B cell (primary cell): ENCODE results near the gene STX11. TPM values are rescaled to one million over a fixed set of nuclear protein-coding genes. Genes with fewer than 3 reads are reported as not detected.

Source experiments
- ATAC-seq: fragments of 200-7000 bp; cut with Tn5 transposase; one replicate; pipeline ENCODE4 v1.10.0; 2021; ENCODE audit warnings: low read depth, mild to moderate bottlenecking, moderate number of reproducible peaks, moderate library complexity
- CTCF ChIA-PET: fragments of 350-600 bp; sonication (Branson Sonifier 250); formaldehyde crosslinking; loops from one replicate; lab custom pipeline; 2021; ENCODE audit warnings: antibody characterized with exemption, inconsistent platforms; lab: Charles Lee
- POLR2A ChIA-PET: fragments of 350-600 bp; sonication (Branson Sonifier 250); formaldehyde crosslinking; loops from one replicate; lab custom pipeline; 2021; ENCODE audit warnings: antibody characterized with exemption; lab: Charles Lee
- DNase-seq: peaks from one replicate; pipeline ENCODE4 v3.0.0; 2013
- H2AFZ ChIP-seq: 2 replicates; pipeline ENCODE4 v1.6.1; 2012; ENCODE audit warnings: mild to moderate bottlenecking, low read depth, low read length; ENCODE audit not compliant: insufficient read depth, poor library complexity, severe bottlenecking
- H3K27ac ChIP-seq, 2 donors: 1 replicate in 1 of 2; 2 replicates in 1 of 2; pipeline ENCODE4 v1.5.1; 2012 to 2013; ENCODE audit warnings: low read length in 2 of 2, mild to moderate bottlenecking in 2 of 2, moderate library complexity in 1 of 2
- H3K27me3 ChIP-seq, 4 experiments: fragments of 200-600 bp in 1 of 4; sonication (generic) in 1 of 4; replicated peaks in 1 of 4; 1 replicate in 2 of 4; 2 replicates in 2 of 4; pipeline versions ENCODE4 v1.6.1 to v1.7.0; 2013 to 2016; ENCODE audit warnings: low read length in 3 of 4, mild to moderate bottlenecking in 2 of 4, mixed read lengths in 1 of 4, moderate library complexity in 1 of 4; ENCODE audit not compliant: insufficient read depth in 4 of 4, control insufficient read depth in 3 of 4; ENCODE audit errors: control extremely low read depth in 1 of 4
- H3K36me3 ChIP-seq, 2 experiments: replicated peaks in 1 of 2; 1 replicate in 1 of 2; 2 replicates in 1 of 2; pipeline versions ENCODE4 v1.6.1 to v1.7.1; 2013; ENCODE audit warnings: low read length in 1 of 2; ENCODE audit not compliant: insufficient read depth in 2 of 2, control insufficient read depth in 1 of 2; ENCODE audit errors: control extremely low read depth in 1 of 2, extremely low read depth in 1 of 2
- H3K4me1 ChIP-seq, 2 donors: fragments of 200-600 bp in 1 of 2; sonication (generic) in 1 of 2; 1 replicate in 1 of 2; 2 replicates in 1 of 2; pipeline versions ENCODE4 v1.5.1 to v1.6.1; 2013 to 2017; ENCODE audit warnings: low read length in 2 of 2; ENCODE audit not compliant: control insufficient read depth in 2 of 2, insufficient read depth in 2 of 2
- H3K4me2 ChIP-seq: replicated peaks from 2 replicates; pipeline ENCODE3; 2012; ENCODE audit warnings: mild to moderate bottlenecking, low read depth, low read length; ENCODE audit not compliant: poor library complexity, severe bottlenecking
- H3K4me3 ChIP-seq, 5 experiments: fragments of 200-600 bp in 1 of 5; sonication (generic) in 1 of 5; 1 replicate in 3 of 5; 2 replicates in 2 of 5; pipeline versions ENCODE4 v1.5.1 to v1.7.0; 2011 to 2016; ENCODE audit warnings: low read length in 4 of 5, mild to moderate bottlenecking in 4 of 5, low read depth in 2 of 5, control low read depth in 1 of 5, moderate library complexity in 1 of 5; ENCODE audit not compliant: insufficient read depth in 1 of 5; ENCODE audit errors: control extremely low read depth in 1 of 5, extremely low read depth in 1 of 5
- H3K79me2 ChIP-seq: fragments of 200-600 bp; sonication (generic); one replicate; pipeline ENCODE4 v1.6.0; 2016; ENCODE audit warnings: low read length; ENCODE audit not compliant: control insufficient read depth, insufficient read depth
- H3K9ac ChIP-seq: fragments of 200-600 bp; sonication (generic); 2 replicates; pipeline ENCODE4 v1.6.1; 2017; ENCODE audit warnings: mild to moderate bottlenecking, low read length, moderate library complexity
- H3K9me3 ChIP-seq, 3 donors: one replicate each; pipeline versions ENCODE4 v1.6.1 to v1.7.1; 2013; ENCODE audit warnings: low read length in 2 of 3; ENCODE audit not compliant: control insufficient read depth in 2 of 3, insufficient read depth in 1 of 3; ENCODE audit errors: control extremely low read depth in 1 of 3
- H4K20me1 ChIP-seq: 2 replicates; pipeline ENCODE4 v1.6.0; 2012; ENCODE audit warnings: mild to moderate bottlenecking, low read length; ENCODE audit not compliant: insufficient read depth, control insufficient read depth, poor library complexity, severe bottlenecking
- H3K27ac Mint-ChIP-seq: one replicate; pipeline ENCODE4 v1.8.0; 2021; ENCODE audit warnings: mixed read lengths
- H3K27me3 Mint-ChIP-seq: one replicate; pipeline ENCODE4 v1.8.0; 2021; ENCODE audit warnings: mixed read lengths
- H3K4me1 Mint-ChIP-seq: one replicate; pipeline ENCODE4 v1.8.0; 2021; ENCODE audit warnings: mixed read lengths
- H3K4me3 Mint-ChIP-seq: one replicate; pipeline ENCODE4 v1.8.0; 2021; ENCODE audit warnings: mixed read lengths
- H3K9me3 Mint-ChIP-seq: one replicate; pipeline ENCODE4 v1.8.0; 2022; ENCODE audit warnings: mixed read lengths; ENCODE audit not compliant: insufficient read depth
- CTCF ChIP-seq: fragments of 200-600 bp; IDR thresholded peaks from one replicate; pipeline ENCODE4 v1.8.0; 2022; ENCODE audit warnings: antibody characterized with exemption, mild to moderate bottlenecking
- EZH2 ChIP-seq: IDR thresholded peaks from 2 replicates; pipeline ENCODE4 v1.6.1; 2012; ENCODE audit warnings: borderline replicate concordance, low read depth, mild to moderate bottlenecking, moderate library complexity, low read length; ENCODE audit not compliant: insufficient read depth, poor library complexity, severe bottlenecking
- WGBS: methylation state at CpG from one replicate; pipeline ENCODE4 v1.1.5; 2013; ENCODE audit warnings: missing lambda C conversion rate; ENCODE audit not compliant: insufficient coverage; 5-methylcytosine and 5-hydroxymethylcytosine counted together
- intact Hi-C: fragments of 100-400 bp; cut with micrococcal nuclease; formaldehyde crosslinking; loops from one replicate; pipeline ENCODE4 v1.10.0; 2022
- polyA plus RNA-seq: library from polyadenylated mRNA; depleted of rRNA; stranded (reverse); fragments of >200 nt; gene quantifications from 2 replicates; pipeline ENCODE4 v1.2.3, GENCODE V29; 2012
- total RNA-seq, 2 donors: library from RNA; stranded (reverse); fragments of 120-200 nt in 1 of 2; gene quantifications; 1 replicate in 1 of 2; 2 replicates in 1 of 2; pipeline versions ENCODE4 v1.2.3 to v1.2.4, GENCODE V29; 2013 to 2022

STX11 gene
- total and polyA plus RNA-seq, 2 donors (not counting 1 experiment from before 2014, with no cell fraction given) = 10.3 to 14.6 TPM

- H3K36me3 ChIP-seq = peaks cover 0 to 6% of the 10 kb centered on the region in 2 experiments
- H3K79me2 ChIP-seq = no peaks in the 10 kb centered on the region
- no peaks in the 10 kb centered on the region for H4K20me1 ChIP-seq
- WGBS = no CpG with 5 or more reads among the region's 3 CpGs
- H2AFZ ChIP-seq = no peak overlapping the region
- H3K4me1 Mint-ChIP-seq = no peaks in the 10 kb centered on the region
- no peak for TF ChIP-seq EZH2
- TF ChIP-seq CTCF = no peak
- H3K27me3 ChIP-seq = no peaks in the 10 kb centered on the region
- H3K4me3 ChIP-seq = no peak overlapping the region
- H3K4me3 Mint-ChIP-seq = no peak overlapping the region
- POLR2A ChIA-PET = no interaction called here
- ATAC-seq (no peak), DNase-seq (no peak)
- CTCF ChIA-PET = interaction anchor here (0.8 kb wide), 1 partner anchor 10 kb away, joined by 3 read pairs; no protein-coding TSS in a partner anchor
- H3K9me3 ChIP-seq = no peaks in the 10 kb centered on the region
- no peaks in the 10 kb centered on the region for H3K4me1 ChIP-seq
- no peak overlapping the region for H3K9ac ChIP-seq
- H3K27ac ChIP-seq = no peak overlapping the region
- no peak overlapping the region for H3K4me2 ChIP-seq
- intact Hi-C loops = no loop called here
- H3K27me3 Mint-ChIP-seq = no peaks in the 10 kb centered on the region
- H3K9me3 Mint-ChIP-seq = no peaks in the 10 kb centered on the region
- H3K27ac Mint-ChIP-seq = no peak overlapping the region
Measured at GRCh38 chr6:144171406-144171805, 21.1 kb downstream of the STX11 start.

- Histone ChIP-seq H3K4me3 (no peak overlapping the region), H3K9ac (no peak overlapping the region), H2AFZ (no peak overlapping the region), H3K36me3 (peaks cover 0 to 6% of the 10 kb centered on the region in 2 experiments), H3K27me3 (no peaks in the 10 kb centered on the region), H3K79me2 (no peaks in the 10 kb centered on the region), H3K4me2 (no peak overlapping the region), H4K20me1 (no peaks in the 10 kb centered on the region), H3K27ac (no peak overlapping the region), H3K9me3 (no peaks in the 10 kb centered on the region), H3K4me1 (no peaks in the 10 kb centered on the region)
- Mint-ChIP-seq H3K27ac (no peak overlapping the region), H3K4me3 (no peak overlapping the region), H3K4me1 (peaks cover 4% of the 10 kb centered on the region), H3K27me3 (no peaks in the 10 kb centered on the region), H3K9me3 (no peaks in the 10 kb centered on the region)
- CTCF ChIA-PET = no interaction called here
- WGBS = 100% methylated on average over 2 of the region's 5 CpGs
- POLR2A ChIA-PET = no interaction called here
- no peak for ATAC-seq
- no peak for DNase-seq
- intact Hi-C loops = no loop called here
- TF ChIP-seq CTCF (no peak), EZH2 (no peak)
Measured at GRCh38 chr6:144174006-144174405, 23.7 kb downstream of the STX11 start.
